IPS DF 6.9 (cell line): ENCODE measurements around the gene PLA2G7.

Source experiments
- DNase-seq: peaks from one replicate; pipeline ENCODE4 v3.0.0-alpha.2; 2013; ENCODE audit warnings: low read depth, low spot score
- H3K27ac ChIP-seq: one replicate; pipeline ENCODE4 v1.5.1; 2013; ENCODE audit warnings: low read length, control low read depth
- H3K27me3 ChIP-seq: 2 replicates; pipeline ENCODE4 v1.6.1; 2013; ENCODE audit warnings: mild to moderate bottlenecking, low read length; ENCODE audit not compliant: control insufficient read depth, insufficient read depth
- H3K36me3 ChIP-seq: 2 replicates; pipeline ENCODE4 v1.6.1; 2013; ENCODE audit warnings: low read length; ENCODE audit not compliant: control insufficient read depth, insufficient read depth
- H3K4me1 ChIP-seq: 2 replicates; pipeline ENCODE4 v1.6.1; 2013; ENCODE audit warnings: low read length; ENCODE audit not compliant: control insufficient read depth, insufficient read depth
- H3K4me3 ChIP-seq: 2 replicates; pipeline ENCODE4 v1.5.1; 2013; ENCODE audit warnings: mild to moderate bottlenecking, low read length
- H3K9me3 ChIP-seq: 2 replicates; pipeline ENCODE4 v1.6.1; 2013; ENCODE audit warnings: low read length, inconsistent platforms; ENCODE audit not compliant: control insufficient read depth, insufficient read depth
- WGBS: extraction: QIAGEN DNeasy Blood & Tissue Kit; methylation state at CpG from one replicate; pipeline ENCODE4 v1.1.7; 2013; ENCODE audit warnings: mixed read lengths, missing lambda C conversion rate; ENCODE audit not compliant: insufficient read length, insufficient coverage; 5-methylcytosine and 5-hydroxymethylcytosine counted together

The PLA2G7 gene

DNA sequence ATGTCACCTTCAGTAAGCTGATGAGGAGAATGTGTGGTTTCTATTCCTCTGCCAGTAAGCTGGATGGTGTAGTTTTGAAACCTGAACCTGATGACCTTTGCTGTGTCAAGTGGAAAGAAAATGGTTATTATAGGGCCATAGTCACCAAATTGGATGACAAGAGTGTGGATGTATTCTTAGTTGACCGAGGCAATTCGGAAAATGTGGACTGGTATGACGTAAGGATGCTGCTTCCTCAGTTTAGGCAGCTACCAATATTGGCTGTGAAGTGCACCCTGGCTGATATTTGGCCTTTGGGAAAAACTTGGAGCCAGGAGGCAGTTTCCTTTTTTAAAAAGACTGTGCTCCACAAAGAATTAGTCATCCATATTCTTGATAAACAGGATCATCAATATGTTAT, 45.5 kb downstream of the PLA2G7 start:
- H3K4me1 ChIP-seq = no peaks in the 10 kb centered on the region
- no peaks in the 10 kb centered on the region; the same call in 1 of the 2 replicates for H3K36me3 ChIP-seq
- no peaks in the 10 kb centered on the region for H3K9me3 ChIP-seq
- H3K27me3 ChIP-seq = no peaks in the 10 kb centered on the region
- DNase-seq = no peak
- H3K27ac ChIP-seq = no peak overlapping the region
- no CpG with 5 or more reads among the region's 3 CpGs for WGBS
- H3K4me3 ChIP-seq = no peak overlapping the region

DNA sequence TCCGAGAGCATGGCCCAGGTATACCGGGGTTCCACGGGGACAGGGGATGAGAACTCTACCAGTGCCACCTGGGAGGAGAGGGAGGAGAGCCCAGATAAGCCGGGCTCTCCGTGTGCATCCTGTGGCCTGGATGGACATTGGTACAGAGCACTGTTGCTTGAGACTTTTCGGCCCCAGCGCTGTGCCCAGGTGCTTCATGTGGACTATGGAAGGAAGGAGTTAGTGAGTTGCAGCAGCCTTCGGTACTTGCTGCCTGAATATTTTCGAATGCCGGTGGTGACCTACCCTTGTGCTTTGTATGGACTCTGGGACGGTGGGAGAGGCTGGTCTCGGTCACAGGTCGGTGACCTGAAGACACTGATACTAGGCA, 46.2 kb downstream of the PLA2G7 start:
- no peak overlapping the region for H3K27ac ChIP-seq
- H3K27me3 ChIP-seq = no peaks in the 10 kb centered on the region
- no CpG with 5 or more reads among the region's 13 CpGs for WGBS
- H3K4me1 ChIP-seq = no peaks in the 10 kb centered on the region
- no peaks in the 10 kb centered on the region for H3K9me3 ChIP-seq
- no peaks in the 10 kb centered on the region; the same call in 1 of the 2 replicates for H3K36me3 ChIP-seq
- no peak for DNase-seq
- H3K4me3 ChIP-seq = no peak overlapping the region

DNA sequence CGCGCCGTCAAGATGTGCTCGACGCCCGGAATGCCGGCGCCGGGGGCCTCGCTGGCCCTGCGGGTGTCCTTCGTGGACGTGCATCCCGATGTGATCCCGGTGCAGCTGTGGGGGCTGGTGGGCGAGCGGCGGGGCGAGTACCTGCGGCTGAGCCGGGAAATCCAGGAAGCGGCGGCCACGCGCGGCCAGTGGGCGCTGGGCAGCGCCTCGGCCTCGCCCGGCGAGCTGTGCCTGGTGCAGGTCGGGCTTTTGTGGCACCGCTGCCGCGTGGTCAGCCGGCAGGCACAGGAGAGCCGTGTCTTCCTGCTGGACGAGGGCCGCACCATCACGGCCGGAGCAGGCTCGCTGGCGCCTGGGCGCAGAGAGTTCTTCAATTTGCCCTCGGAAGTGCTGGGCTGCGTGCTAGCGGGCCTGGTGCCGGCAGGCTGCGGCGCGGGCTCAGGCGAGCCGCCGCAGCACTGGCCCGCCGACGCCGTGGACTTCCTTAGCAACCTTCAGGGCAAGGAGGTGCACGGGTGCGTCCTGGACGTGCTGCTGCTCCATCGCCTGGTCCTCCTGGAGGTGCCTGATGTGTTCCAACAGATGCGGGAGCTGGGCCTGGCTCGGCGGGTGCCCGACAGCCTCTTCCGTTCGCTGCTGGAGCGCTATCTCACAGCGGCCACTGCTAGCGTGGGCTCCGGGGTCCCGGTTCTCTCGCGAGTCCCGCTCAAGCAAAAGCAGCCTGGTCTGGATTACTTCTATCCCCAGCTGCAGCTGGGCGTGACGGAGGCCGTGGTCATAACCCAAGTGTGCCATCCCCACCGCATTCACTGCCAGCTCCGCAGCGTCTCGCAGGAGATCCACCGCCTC, 46.8 kb downstream of the PLA2G7 start:
- no peak overlapping the region for H3K27ac ChIP-seq
- DNase-seq = no peak
- H3K27me3 ChIP-seq = no peaks in the 10 kb centered on the region
- no peak overlapping the region for H3K4me3 ChIP-seq
- H3K4me1 ChIP-seq = no peaks in the 10 kb centered on the region
- H3K9me3 ChIP-seq = no peaks in the 10 kb centered on the region
- H3K36me3 ChIP-seq = no peaks in the 10 kb centered on the region; the same call in 1 of the 2 replicates
- no CpG with 5 or more reads among the region's 85 CpGs for WGBS

- Histone ChIP-seq H3K36me3 (no peaks in the 10 kb centered on the region; the same call in 1 of the 2 replicates), H3K4me3 (no peak within 1 kb of the TSS), H3K27me3 (no peaks in the 10 kb centered on the region), H3K27ac (no peak within 1 kb of the TSS), H3K9me3 (no peaks in the 10 kb centered on the region), H3K4me1 (no peaks in the 10 kb centered on the region)
- DNase-seq = no peak
- WGBS = no CpG with 5 or more reads among the region's 41 CpGs
Measured at GRCh38 chr6:46687619-46688097, 47.5 kb downstream of the PLA2G7 start, which contains the start of gene TDRD6. TDRD6 (plus strand) TSS chr6:46687885; CDS start chr6:46688129, 244 bp downstream.

- H3K4me1 ChIP-seq = no peaks in the 10 kb centered on the region
- no peaks in the 10 kb centered on the region; the same call in 1 of the 2 replicates for H3K36me3 ChIP-seq
- no peaks in the 10 kb centered on the region for H3K9me3 ChIP-seq
- no peaks in the 10 kb centered on the region for H3K27me3 ChIP-seq
- DNase-seq = no peak
- no peak overlapping the region for H3K27ac ChIP-seq
- no peak overlapping the region for H3K4me3 ChIP-seq
- no CpG with 5 or more reads among the region's 4 CpGs for WGBS
Measured at GRCh38 chr6:46684771-46685170, 50.4 kb downstream of the PLA2G7 start.

DNA sequence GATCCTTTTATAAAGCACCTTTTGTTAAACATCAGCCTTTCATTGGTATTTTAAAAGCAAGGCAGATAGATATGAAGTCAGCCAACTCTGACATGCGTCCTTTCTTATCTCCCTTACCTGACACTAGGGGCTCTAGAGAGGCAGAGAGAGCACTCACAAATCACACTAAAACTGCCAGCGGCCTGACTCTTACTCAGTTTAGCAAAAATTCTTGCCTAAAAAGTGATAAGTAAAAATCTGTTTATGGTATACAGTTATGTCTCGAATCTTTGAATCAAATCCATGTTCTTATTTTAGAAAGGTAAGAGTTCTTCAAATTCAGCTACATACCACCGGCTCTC, 57.9 kb downstream of the PLA2G7 start:
- Histone ChIP-seq H3K27me3 (no peaks in the 10 kb centered on the region), H3K27ac (no peak overlapping the region), H3K4me3 (no peak overlapping the region), H3K36me3 (no peaks in the 10 kb centered on the region), H3K4me1 (no peaks in the 10 kb centered on the region), H3K9me3 (no peaks in the 10 kb centered on the region)
- no peak for DNase-seq
- no CpG with 5 or more reads among the region's 4 CpGs for WGBS

- DNase-seq = no peak
- WGBS = 100% methylated on average over 1 of the region's 6 CpGs
- H3K4me3 ChIP-seq = no peak overlapping the region
Measured at GRCh38 chr6:46676604-46677313, 58.4 kb downstream of the PLA2G7 start.

DNA sequence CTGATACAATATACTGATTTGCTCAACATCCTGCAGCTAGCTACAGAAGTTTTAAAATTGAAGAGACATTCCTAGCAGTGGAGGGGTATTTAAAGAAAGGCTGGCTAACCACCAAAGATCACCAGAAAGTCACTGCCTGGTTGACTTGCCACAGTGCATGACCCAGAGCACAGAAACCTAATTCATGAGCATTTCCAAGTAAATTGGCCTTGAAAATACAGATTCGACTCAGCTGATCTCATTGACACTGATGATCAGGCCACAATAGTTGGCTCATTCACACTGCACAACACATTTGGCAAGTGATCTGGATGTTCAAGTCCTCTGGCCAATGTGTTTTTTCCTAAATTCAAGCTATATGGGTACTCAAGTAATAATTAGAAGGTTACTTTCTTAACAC, 60.8 kb downstream of the PLA2G7 start:
- DNase-seq = no peak
- Histone ChIP-seq H3K4me1 (no peaks in the 10 kb centered on the region), H3K27ac (no peak overlapping the region), H3K36me3 (no peaks in the 10 kb centered on the region), H3K27me3 (no peaks in the 10 kb centered on the region), H3K9me3 (no peaks in the 10 kb centered on the region), H3K4me3 (no peak overlapping the region)
- WGBS = no CpG with 5 or more reads among the region's 1 CpG

More at GRCh38 chr6:46676604-46677313, 58.4 kb downstream of the PLA2G7 start:
- no peak overlapping the region for H3K27ac ChIP-seq
- no peaks in the 10 kb centered on the region for H3K36me3 ChIP-seq
- no peaks in the 10 kb centered on the region for H3K27me3 ChIP-seq
- H3K9me3 ChIP-seq = no peaks in the 10 kb centered on the region
- no peaks in the 10 kb centered on the region for H3K4me1 ChIP-seq

DNA sequence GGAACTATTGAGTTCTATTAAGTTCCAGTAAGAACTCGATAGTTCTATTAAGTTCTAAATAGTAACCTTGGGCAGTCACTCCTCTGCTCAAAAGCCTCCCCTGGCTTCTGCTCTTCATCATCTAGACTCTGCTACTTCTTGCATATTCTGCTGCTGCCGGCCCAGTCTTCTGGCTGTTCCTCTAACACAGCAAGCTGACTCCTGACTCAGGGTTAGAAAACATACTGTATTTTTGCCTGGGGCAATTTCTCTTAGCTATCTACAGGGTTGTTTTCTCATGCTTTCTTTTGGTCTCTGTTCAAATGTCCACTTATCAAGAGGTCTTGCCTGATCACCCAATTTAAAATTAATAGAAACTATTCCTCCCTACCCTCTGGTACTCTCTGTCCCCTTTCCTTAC, 67.8 kb downstream of the PLA2G7 start:
- Histone ChIP-seq H3K4me1 (no peaks in the 10 kb centered on the region), H3K27ac (no peak overlapping the region), H3K27me3 (no peaks in the 10 kb centered on the region), H3K4me3 (no peak overlapping the region), H3K9me3 (no peaks in the 10 kb centered on the region), H3K36me3 (no peaks in the 10 kb centered on the region)
- no peak for DNase-seq
- no CpG with 5 or more reads among the region's 2 CpGs for WGBS

- Histone ChIP-seq H3K4me3 (no peak overlapping the region), H3K9me3 (no peaks in the 10 kb centered on the region), H3K4me1 (no peaks in the 10 kb centered on the region), H3K36me3 (no peaks in the 10 kb centered on the region), H3K27ac (no peak overlapping the region), H3K27me3 (no peaks in the 10 kb centered on the region)
- no peak for DNase-seq
- no CpG with 5 or more reads among the region's 2 CpGs for WGBS
Measured at GRCh38 chr6:46661483-46661882, 73.7 kb downstream of the PLA2G7 start.
